Measurements from ENCODE around the gene CCL13.

CCL13 gene

GRCh38 chr17:34358631-34359030 lies 2.4 kb downstream of the CCL13 start:
- in situ Hi-C loops (cut with HindIII; ENCODE audit: low pct_ligation_motif_present, low pct_unique_long_range_greater_than_20kb, low sequenced_read_pairs), result no loop called here
- no peak for DNase-seq

DNA sequence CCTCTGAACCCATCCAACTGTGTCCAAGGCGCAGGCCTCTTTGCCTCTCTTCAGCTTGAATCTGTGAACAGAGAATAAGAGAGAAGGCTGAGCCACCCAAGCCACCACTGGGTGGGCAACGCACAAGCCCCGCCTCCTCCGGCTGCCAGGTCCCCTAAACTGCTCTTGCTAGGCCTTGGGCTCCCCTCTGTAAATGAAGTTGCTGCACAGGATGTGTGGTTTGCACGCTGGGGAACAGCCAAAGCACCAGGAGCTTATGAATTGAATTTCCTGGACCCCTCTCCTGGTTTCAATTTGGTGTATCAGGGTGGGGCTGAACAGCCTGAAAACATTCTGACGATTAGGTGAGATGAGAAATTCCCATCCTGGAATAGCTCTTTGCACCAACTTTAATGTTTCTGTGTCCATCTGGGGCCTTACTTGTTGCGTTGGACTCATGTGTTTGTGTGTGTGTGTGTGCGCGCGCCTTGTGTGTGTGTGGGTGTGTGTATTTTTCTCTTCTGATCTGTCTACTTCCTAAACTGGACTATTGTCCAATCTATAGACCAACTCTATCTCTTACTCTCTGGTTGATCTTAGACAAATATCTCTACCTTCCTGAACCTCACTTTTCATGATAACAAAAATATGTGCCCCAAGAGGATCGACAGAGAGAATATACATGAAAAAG lies 4.5 kb downstream of the CCL13 start:
- no peak for DNase-seq
- in situ Hi-C loops (cut with HindIII; ENCODE audit: low pct_ligation_motif_present, low pct_unique_long_range_greater_than_20kb, low sequenced_read_pairs), result no loop called here

DNA sequence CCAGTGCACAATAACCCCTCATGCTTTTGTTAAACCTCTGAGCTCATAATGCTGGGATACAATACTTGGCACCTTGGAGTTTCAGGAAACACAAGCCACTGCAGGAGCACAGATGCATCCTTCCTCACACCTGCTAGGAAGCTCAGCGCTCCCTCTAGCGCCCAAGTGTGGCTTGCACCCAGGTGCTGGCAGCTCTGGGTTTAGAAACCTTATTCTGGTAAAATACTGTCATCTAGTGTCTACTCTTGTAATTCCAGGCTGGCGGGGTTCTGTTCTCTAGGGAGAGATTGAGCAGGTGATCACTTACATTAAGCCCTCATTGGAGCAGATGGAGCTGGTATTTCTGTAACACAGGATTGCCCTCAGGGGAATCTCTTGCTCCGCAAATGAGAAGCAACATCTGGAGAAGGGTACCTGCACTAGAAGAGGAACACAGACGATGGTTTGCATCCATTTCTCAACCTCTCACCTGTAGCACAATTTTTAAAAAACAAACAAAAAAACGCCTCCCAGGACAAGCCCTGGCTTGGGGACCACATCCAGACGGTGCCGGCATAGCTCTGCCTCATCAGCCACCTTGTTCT lies 5.3 kb downstream of the CCL13 start:
- in situ Hi-C loops (cut with HindIII; ENCODE audit: low pct_ligation_motif_present, low pct_unique_long_range_greater_than_20kb, low sequenced_read_pairs), result no loop called here
- DNase-seq, result peak; percentile 90

DNA sequence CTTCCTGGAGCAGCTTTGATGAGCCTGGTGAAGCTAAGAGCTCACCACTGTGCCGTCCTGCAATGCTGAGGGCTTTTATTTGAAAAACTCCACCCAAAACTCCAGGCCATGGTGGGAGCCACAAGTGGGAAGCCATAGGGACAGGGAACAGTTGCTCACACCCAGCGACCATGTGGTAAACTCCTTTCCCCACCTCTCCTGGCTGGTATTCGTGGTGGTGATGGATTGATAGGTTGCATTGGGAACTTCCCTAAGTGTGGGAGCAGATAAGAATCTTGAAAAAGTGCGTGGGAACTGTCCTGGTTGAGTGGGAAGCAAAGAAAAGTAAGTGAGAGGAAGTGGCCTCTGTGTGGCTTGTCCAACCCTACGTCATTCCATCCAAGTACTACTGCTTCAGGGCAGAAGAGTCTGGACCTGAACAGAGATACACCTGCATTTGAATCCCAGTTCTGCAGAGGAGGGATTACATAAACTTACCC lies 6.9 kb downstream of the CCL13 start, which contains the start of gene CCL1:
Gene CCL1 (minus strand): TSS at position 51 of the 479 bp plus-strand sequence. CDS start 72 bp downstream, outside the sequence.
- in situ Hi-C loops (cut with HindIII; ENCODE audit: low pct_ligation_motif_present, low pct_unique_long_range_greater_than_20kb, low sequenced_read_pairs), result no loop called here
- DNase-seq, result no peak

- in situ Hi-C loops (cut with HindIII; ENCODE audit: low pct_ligation_motif_present, low pct_unique_long_range_greater_than_20kb, low sequenced_read_pairs), result no loop called here
- no peak for DNase-seq
Measured at GRCh38 chr17:34364751-34365150, 8.5 kb downstream of the CCL13 start.

DNA sequence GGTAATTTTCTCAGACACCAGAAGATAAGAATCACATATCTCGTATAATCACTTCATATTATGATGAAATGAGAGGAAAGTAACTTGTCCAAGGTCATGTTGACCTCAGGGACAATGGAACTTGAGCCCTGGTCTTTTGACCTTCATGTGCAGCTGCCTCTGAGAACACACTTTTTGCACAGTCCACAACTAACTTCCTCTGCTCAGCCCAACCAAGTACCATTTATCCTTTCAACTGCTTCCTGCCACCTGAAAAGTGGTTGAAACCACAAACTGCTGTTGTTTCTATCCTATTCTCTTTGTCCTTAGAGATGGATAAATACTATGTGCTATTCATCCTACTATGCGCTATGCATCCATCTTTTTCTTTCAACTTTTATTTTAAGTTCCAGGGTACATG lies 9.1 kb downstream of the CCL13 start:
- in situ Hi-C loops (cut with HindIII; ENCODE audit: low pct_ligation_motif_present, low pct_unique_long_range_greater_than_20kb, low sequenced_read_pairs), result no loop called here
- no peak for DNase-seq

DNA sequence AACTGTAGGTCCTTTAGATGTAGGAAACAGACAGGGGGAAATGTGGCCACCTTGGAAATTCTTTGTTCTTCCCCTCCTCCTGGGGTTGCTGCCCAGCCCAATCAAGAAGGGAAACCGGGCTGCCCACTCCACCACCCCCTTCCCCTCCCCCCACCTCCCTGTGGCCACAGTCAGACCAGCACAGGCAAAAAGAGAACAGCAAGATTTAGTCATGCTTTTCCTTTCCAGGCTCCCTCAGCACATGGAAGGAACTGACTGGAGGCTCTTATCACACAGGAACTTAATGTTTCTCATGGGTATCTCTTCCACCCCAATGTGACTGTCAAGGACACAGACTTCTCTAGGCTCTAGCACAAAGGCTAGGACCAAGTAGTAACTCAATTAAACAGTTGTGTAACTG lies 9.7 kb downstream of the CCL13 start:
- in situ Hi-C loops (cut with HindIII; ENCODE audit: low pct_ligation_motif_present, low pct_unique_long_range_greater_than_20kb, low sequenced_read_pairs), result no loop called here
- DNase-seq, result no peak

DNA sequence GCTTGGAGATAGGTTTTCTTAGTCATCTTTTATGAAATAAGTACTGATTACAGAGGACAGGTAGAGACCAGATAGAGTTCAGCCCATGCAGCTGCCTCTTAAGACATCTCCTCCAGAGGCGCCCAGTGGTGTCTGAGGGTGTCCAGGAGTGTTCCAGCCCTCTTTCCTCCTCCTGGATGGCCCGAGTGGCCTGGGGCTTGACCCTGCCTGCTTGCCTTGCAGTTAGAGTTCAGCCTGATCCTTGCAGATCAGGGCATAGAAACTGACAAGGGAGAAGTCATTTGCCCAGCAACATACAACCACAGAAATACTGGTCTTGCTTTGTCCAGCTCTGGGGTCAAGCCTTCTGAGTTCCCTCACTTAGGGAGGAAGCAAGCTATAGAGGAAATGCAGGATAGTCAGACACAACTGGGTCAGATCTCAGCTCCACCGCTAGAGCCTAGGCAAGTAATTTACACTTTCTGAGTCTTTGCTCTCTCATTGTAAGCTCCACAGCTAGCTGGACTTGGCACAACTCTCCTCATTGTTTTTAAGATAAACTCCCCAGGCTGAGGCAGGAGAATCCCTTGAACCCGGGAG lies 10.3 kb downstream of the CCL13 start:
- DNase-seq, result no peak
- in situ Hi-C loops (cut with HindIII; ENCODE audit: low pct_ligation_motif_present, low pct_unique_long_range_greater_than_20kb, low sequenced_read_pairs), result no loop called here

DNA sequence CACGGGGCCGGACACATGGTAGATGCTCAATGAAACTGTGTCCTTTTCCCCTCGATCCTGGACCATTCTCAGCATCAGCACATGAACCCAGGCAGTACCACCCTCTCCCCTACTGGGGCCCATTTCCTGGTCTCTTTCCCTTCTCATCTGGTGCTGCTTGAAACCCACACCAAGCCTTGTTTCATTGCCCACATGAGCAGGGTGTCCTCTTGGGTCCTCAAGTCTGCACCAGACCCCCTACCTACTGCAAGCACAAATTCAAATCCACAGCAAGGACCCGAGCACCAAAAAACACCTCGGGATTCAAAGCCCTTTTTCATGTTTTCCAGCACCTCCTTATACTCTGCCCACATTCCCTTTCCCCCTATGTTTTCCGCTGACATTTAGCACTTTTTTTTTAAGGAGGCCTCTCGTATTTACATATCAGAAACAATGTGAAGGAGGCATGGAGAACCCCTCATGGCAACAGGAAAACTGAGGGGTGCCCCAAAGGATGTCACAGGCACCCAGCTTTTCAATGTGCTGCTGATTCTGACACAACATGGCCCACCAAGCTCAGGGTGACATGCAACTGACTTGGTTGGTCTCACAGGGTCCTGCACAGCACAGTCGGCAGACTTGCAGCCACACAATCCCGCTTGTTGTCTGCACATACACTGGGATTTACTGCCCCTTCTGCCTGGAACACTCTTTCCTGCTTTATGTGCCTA lies 11.4 kb downstream of the CCL13 start:
- in situ Hi-C loops (cut with HindIII; ENCODE audit: low pct_ligation_motif_present, low pct_unique_long_range_greater_than_20kb, low sequenced_read_pairs), result no loop called here

GRCh38 chr17:34368196-34368945 lies 12.1 kb downstream of the CCL13 start:
- in situ Hi-C loops (cut with HindIII; ENCODE audit: low pct_ligation_motif_present, low pct_unique_long_range_greater_than_20kb, low sequenced_read_pairs), result no loop called here
- DNase-seq, result no peak

More for the DNA sequence above, 11.4 kb downstream of the CCL13 start:
- DNase-seq, result no peak

DNA sequence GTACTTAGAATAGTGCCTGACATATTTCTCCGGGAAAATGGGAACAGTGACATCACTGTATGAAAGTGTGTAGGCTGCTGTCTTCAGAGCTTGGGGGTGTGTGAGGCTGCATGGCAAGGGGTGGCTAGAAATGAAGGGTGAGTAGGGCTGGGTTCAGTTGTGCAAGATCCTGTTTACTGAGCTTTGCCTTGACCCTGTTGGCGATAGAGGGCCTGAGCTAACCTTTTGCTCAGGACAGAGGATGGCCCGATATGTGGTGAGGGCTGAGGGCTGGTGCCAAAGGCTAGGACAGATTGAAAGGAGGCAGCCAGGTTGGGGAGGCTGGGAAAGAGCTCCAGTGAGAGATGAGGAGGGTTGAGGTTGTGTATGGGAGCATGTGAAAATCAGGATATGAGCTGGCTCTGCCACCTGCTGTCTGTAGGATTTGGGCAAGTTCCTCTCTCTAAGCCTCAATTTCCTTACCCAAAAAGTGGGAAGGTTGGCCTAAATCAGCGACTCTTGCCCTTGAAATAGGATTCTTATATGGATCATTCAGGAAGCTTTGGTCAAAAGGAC lies 12.7 kb downstream of the CCL13 start:
- in situ Hi-C loops (cut with HindIII; ENCODE audit: low pct_ligation_motif_present, low pct_unique_long_range_greater_than_20kb, low sequenced_read_pairs), result no loop called here

DNA sequence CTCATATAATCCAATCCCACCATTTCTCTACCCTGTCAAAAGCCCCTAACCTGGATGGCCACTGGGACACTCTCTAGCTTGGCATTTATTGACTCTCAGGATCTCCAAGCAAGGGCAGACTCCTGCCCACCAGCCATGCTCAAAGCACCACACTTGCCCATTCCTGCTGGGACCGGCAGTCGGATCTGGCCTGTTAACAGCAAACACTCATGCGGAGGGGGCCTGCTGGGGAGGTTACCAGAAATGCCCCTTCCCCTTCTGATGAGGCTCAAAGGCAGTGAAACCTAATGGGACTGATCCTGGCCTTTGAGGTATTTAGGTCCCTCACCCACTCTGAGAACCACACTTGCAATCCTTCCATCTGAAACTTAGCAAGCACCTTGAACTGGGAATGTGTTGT lies 13.3 kb downstream of the CCL13 start:
- DNase-seq, result no peak
- in situ Hi-C loops (cut with HindIII; ENCODE audit: low pct_ligation_motif_present, low pct_unique_long_range_greater_than_20kb, low sequenced_read_pairs), result no loop called here

More for the DNA sequence above, 12.7 kb downstream of the CCL13 start:
- no peak for DNase-seq

- in situ Hi-C loops (cut with HindIII; ENCODE audit: low pct_ligation_motif_present, low pct_unique_long_range_greater_than_20kb, low sequenced_read_pairs), result no loop called here
- no peak for DNase-seq
Measured at GRCh38 chr17:34370376-34370996, 14.2 kb downstream of the CCL13 start.

DNA sequence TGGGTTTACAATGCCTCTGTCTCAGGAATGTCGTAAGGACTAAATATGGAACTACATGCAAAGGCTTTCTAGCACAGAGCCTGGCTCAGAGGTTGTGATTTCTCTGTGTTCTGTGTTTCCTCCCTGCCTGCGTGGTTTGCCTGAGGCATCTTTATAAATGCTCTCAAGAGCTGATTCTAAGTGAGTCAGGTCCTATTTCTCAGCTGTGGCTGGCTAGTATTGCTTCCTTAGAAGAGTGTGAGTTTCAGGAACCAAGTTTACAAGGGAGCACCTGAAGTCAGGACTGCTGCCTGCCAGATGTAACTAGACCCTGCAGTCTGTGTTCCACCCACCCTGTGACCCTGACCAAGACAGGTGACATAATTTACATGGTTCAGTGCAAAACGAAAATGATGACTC lies 14.7 kb downstream of the CCL13 start:
- DNase-seq, result no peak
- in situ Hi-C loops (cut with HindIII; ENCODE audit: low pct_ligation_motif_present, low pct_unique_long_range_greater_than_20kb, low sequenced_read_pairs), result no loop called here

GRCh38 chr17:34371405-34372100 lies 15.3 kb downstream of the CCL13 start:
- in situ Hi-C loops (cut with HindIII; ENCODE audit: low pct_ligation_motif_present, low pct_unique_long_range_greater_than_20kb, low sequenced_read_pairs), result no loop called here
- no peak for DNase-seq

DNA sequence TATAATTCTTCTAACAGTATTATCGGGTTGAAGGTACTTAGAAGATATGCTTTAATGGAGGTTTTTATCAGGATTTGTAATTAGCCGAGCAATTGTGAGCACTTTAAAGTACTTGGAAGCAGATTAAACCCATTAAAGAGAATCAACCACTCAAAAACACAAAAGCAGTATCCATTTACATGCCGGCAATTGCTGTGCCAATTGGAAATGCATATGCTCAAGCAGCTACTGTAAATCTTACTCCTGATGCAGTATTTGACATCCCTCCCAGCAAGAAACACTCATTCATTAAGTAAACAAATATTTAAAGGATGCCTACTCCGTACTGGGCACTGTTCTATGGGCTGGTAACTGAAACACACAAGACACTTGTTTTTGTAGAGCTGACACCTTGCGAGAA lies 18.2 kb downstream of the CCL13 start:
- in situ Hi-C loops (cut with HindIII; ENCODE audit: low pct_ligation_motif_present, low pct_unique_long_range_greater_than_20kb, low sequenced_read_pairs), result no loop called here

GRCh38 chr17:34375426-34375997 lies 19.2 kb downstream of the CCL13 start:
- no peak for DNase-seq
- in situ Hi-C loops (cut with HindIII; ENCODE audit: low pct_ligation_motif_present, low pct_unique_long_range_greater_than_20kb, low sequenced_read_pairs), result no loop called here

More for the DNA sequence above, 18.2 kb downstream of the CCL13 start:
- DNase-seq, result no peak

Data from ACHN (cell line).